ENCODE data around the gene APOB. TPM values are rescaled to one million over a fixed set of nuclear protein-coding genes. Genes with fewer than 3 reads are reported as not detected.

APOB gene
- total and polyA plus RNA-seq, 2 of the 8 experiments (the other 6 are each of a cell fraction or from before 2014, with no cell fraction given) = 0.15 to 0.61 TPM

GRCh38 chr2:21036708-21037670 is 6.9 kb downstream of the APOB start (continued):
- TF ChIP-seq, protein P1, sequence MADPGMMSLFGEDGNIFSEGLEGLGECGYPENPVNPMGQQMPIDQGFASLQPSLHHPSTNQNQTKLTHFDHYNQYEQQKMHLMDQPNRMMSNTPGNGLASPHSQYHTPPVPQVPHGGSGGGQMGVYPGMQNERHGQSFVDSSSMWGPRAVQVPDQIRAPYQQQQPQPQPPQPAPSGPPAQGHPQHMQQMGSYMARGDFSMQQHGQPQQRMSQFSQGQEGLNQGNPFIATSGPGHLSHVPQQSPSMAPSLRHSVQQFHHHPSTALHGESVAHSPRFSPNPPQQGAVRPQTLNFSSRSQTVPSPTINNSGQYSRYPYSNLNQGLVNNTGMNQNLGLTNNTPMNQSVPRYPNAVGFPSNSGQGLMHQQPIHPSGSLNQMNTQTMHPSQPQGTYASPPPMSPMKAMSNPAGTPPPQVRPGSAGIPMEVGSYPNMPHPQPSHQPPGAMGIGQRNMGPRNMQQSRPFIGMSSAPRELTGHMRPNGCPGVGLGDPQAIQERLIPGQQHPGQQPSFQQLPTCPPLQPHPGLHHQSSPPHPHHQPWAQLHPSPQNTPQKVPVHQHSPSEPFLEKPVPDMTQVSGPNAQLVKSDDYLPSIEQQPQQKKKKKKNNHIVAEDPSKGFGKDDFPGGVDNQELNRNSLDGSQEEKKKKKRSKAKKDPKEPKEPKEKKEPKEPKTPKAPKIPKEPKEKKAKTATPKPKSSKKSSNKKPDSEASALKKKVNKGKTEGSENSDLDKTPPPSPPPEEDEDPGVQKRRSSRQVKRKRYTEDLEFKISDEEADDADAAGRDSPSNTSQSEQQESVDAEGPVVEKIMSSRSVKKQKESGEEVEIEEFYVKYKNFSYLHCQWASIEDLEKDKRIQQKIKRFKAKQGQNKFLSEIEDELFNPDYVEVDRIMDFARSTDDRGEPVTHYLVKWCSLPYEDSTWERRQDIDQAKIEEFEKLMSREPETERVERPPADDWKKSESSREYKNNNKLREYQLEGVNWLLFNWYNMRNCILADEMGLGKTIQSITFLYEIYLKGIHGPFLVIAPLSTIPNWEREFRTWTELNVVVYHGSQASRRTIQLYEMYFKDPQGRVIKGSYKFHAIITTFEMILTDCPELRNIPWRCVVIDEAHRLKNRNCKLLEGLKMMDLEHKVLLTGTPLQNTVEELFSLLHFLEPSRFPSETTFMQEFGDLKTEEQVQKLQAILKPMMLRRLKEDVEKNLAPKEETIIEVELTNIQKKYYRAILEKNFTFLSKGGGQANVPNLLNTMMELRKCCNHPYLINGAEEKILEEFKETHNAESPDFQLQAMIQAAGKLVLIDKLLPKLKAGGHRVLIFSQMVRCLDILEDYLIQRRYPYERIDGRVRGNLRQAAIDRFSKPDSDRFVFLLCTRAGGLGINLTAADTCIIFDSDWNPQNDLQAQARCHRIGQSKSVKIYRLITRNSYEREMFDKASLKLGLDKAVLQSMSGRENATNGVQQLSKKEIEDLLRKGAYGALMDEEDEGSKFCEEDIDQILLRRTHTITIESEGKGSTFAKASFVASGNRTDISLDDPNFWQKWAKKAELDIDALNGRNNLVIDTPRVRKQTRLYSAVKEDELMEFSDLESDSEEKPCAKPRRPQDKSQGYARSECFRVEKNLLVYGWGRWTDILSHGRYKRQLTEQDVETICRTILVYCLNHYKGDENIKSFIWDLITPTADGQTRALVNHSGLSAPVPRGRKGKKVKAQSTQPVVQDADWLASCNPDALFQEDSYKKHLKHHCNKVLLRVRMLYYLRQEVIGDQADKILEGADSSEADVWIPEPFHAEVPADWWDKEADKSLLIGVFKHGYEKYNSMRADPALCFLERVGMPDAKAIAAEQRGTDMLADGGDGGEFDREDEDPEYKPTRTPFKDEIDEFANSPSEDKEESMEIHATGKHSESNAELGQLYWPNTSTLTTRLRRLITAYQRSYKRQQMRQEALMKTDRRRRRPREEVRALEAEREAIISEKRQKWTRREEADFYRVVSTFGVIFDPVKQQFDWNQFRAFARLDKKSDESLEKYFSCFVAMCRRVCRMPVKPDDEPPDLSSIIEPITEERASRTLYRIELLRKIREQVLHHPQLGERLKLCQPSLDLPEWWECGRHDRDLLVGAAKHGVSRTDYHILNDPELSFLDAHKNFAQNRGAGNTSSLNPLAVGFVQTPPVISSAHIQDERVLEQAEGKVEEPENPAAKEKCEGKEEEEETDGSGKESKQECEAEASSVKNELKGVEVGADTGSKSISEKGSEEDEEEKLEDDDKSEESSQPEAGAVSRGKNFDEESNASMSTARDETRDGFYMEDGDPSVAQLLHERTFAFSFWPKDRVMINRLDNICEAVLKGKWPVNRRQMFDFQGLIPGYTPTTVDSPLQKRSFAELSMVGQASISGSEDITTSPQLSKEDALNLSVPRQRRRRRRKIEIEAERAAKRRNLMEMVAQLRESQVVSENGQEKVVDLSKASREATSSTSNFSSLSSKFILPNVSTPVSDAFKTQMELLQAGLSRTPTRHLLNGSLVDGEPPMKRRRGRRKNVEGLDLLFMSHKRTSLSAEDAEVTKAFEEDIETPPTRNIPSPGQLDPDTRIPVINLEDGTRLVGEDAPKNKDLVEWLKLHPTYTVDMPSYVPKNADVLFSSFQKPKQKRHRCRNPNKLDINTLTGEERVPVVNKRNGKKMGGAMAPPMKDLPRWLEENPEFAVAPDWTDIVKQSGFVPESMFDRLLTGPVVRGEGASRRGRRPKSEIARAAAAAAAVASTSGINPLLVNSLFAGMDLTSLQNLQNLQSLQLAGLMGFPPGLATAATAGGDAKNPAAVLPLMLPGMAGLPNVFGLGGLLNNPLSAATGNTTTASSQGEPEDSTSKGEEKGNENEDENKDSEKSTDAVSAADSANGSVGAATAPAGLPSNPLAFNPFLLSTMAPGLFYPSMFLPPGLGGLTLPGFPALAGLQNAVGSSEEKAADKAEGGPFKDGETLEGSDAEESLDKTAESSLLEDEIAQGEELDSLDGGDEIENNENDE (IDR thresholded peaks at IDR 0.05; ENCODE audit: insufficient replicate concordance, low read length) = no peak

All from H1 (cell line).